Activated T-helper 1 cell treated with Interleukin-2 at 50 U/mL for 16 hours (primary cell): ENCODE data around the gene DTD2.
"Not testable (repeated sequence)": the region's sequence is repeated elsewhere in the genome, so short reads cannot be mapped to it uniquely, and the experiment has no call there.

ENCODE experiments used
- DNase-seq: peaks from one replicate; pipeline ENCODE4 v3.0.0-alpha.2; 2020; ENCODE audit warnings: low read depth

Gene DTD2

DNA sequence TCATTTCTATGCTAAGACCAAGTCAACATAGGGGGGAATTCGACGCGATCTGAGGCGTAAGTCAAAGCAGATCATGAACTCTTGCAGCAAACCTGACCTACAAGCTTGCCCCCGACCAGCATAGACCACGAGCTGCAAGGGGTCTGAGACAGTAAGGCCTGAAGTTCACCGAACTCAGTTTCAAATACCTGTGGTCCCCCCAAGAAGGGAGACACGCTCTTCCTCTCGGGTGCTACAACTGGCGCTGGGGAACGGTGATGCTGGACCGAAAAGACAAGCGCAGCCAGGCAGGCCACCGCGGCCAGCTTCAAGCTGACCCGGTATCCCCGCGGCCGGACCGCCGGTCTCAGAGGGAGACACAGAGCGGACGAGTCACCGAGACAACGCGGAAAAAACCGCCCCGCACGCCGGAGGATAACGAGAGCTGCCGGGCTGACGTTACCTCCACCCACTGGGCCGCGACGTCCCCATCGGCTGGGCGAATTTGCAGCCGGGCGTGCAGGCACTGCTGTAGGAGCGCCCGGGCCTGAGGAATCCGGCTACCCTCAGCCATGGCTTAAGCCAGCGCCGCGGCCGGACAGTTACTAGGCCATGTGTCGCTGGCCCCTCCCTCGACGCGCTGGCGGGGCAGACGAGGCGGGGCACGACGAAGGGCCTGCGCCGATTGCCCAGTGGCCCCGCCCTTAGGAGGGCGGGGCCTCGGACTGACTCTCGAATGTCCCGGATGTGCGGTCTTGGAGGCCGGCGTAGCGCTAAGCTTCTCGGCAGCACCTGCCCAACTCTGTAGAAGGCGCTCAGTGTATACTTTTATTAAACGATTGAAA lies at the start of gene DTD2:
TSS of gene DTD2 (minus strand) at position 666 of the 824 bp plus-strand sequence. CDS start at position 553, 113 bp downstream.
- DNase-seq: peak; percentile 88

DNA sequence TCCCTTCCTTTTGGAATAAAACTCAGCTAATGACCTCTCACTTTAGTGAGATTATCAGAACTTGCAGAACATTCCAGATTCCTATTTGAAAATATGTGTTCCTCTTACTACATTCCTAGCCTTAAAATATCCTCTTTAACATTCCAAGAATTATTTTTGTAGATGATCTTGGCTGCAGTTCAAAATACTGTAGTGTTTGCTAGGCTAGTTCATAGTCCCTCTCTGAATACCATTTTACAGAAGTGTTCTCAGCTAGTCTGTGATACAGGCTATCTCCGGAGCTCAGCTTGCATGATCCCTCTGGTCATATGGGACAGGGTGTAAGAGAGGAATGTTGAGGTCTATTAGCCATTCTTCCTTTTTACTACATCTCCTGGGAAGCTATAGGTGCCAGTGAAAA lies 48.1 kb upstream of the DTD2 start:
- no peak for DNase-seq

DNA sequence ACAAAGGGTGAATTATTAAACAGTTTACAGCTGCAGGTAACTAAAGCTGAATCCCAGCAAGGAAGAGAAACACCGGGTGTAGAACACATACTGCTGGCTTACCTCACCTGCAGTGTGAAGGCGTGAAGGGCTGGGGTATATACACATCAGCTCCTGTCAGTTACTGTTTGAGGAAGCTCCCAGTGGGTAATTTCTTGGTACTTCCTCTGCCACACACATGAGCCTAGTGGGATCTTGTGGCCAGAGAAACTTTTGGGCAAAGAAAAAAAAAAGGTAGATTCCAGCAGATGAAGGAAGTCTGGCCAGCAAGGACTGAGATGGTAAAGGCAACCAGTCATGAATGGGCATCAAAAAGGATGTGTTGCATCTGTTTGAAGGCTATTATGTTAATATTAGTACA lies 44.6 kb upstream of the DTD2 start:
- DNase-seq: no peak

DNA sequence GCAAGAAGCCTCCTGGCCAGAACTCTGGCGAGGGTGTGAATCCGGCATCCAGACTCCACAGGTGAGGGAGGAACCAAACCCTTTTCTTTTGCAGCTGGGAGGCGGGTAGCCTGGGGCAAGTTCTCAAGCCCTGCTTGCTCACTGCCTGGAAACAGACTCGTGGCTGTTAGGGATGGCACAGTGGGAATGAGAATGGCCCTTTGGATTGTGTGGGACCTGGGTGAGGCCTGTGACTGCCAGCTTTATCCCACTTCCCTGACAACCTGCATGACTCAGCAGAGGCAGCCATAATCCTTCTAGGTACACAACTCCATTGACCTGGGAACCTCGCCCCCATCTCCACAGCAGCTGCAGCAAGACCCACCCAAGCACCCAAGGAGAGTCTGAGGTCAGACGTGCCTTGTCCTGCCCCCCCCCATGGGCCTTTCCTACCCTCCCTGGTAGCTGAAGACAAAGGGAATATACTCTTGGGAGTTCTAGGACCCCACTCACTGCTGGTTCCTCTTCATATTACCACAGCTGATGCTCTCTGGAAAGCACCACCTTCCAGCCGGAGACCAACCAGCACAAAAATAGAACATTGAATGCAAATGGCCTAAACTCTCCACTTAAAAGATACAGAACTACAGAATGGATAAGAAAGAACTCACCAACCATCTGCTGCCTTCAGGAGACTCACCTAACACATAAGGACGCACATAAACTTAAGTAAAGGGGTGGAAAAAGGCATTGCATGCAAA lies 35.6 kb upstream of the DTD2 start:
- DNase-seq: no peak

DNA sequence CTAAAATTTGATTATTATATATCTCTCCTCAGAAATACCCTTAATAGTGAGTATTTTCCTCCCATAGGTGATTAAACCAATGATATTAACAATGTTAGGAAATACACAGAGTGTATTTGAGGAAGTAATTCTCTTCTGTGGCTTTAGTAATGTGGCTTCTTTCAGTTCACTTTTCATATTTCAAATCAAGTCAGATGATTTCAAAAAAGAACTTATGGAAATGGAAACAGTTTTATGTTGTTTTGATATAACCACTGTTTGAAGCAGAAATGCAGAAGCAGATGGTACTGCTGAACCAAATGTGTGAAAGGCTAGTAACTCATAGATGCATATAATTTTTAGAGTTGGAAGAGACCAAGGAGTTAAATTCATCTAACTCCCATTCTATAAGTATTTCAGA lies 32.4 kb upstream of the DTD2 start:
- DNase-seq: no peak

DNA sequence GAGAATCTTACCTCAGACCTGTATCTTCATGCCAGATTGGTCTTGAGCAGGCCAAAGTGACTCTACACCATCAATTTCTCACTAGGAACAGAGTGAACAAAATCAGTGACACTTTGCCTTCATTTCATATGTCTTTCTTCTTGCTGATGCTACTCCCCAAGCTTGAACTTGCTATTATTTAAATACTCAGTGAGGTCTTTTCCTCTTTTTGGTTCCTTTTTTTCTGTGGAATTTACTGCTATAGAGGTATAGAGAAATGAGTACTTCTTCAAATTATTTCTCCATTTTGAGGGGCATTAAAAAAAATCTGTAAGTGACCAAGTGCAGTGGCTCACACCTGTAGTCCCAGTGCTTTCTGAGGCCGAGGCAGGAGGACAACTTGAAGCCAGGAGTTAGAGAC lies 30.6 kb upstream of the DTD2 start, which contains the start of gene GPR33:
TSS of gene GPR33 (minus strand) at position 154 of the 400 bp plus-strand sequence. CDS start 4,074 bp downstream, outside the sequence.
- DNase-seq: no peak

DNA sequence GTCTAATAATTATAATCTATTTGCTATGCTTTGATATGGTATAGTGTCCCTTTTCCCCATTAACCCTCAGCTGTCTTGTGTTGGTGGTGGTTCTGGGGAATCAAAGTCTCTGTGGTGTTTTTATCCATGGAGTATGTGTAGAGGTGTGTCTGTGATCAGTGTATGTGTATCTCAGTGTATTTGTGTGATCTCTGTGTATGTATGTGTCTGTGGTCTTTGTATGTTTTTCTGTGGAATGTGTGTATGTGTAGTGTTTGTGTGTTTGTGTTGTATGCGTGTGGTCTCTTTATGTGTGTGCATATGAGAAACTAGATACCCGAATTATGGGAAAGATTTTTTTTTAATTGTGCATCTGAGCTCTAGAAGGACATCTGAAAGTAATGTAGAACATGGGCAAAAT lies 29.5 kb upstream of the DTD2 start:
- DNase-seq: no peak

DNA sequence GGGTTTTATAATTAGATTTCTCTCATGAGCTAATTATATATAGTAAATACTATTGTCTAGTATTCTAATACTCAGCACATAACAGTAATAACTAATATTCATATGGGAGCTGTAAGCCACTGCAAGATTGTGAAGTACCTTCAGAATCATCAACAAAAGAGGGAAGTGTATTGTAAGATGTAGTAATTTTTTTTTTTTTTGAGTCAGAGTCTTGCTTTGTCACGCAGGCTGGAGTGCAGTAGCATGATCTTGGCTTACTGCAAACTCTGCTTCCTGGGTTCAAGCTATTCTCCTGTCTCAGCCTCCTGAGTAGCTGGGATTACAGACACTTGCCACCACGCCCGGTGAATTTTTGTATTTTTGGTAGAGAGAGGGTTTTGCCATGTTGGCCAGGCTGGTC lies 27.4 kb upstream of the DTD2 start:
- no peak for DNase-seq

DNA sequence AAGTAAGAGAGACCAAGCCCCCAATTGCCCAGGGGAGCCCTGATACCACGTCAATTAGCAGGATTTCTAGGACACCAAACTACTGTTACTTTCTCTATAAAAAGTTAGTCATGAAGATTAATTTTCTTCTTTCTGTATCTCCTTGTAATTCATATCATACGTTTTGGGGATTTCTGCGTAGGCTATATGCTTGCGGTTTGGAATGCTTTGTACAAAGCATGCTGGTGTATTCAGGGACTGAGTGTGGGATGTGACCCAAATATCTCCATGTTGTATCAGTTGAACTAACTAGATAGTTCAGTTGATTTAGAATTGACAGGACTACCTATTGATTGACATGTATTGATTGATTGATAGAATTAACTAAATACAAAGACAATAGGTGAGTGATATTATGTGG lies 22.9 kb upstream of the DTD2 start:
- DNase-seq: no peak

DNA sequence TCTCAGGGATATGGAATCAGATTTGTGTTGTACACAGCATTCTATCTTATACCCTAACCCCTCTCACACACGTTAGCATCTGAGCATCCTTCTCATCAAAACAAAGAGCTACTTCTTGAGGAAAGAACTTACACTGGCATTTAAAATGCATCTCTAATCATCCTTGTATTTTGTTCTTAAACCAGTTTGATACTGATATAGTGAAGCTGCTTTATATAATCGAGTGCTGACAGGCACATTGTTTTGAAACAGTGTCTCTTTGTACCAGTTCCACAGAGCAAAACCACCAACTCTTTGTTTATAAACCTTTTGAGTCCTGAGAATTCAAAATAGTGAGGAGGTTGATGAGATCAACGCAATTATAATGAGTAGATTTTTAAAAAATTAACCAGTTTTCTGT lies 21.7 kb upstream of the DTD2 start:
- no peak for DNase-seq

DNA sequence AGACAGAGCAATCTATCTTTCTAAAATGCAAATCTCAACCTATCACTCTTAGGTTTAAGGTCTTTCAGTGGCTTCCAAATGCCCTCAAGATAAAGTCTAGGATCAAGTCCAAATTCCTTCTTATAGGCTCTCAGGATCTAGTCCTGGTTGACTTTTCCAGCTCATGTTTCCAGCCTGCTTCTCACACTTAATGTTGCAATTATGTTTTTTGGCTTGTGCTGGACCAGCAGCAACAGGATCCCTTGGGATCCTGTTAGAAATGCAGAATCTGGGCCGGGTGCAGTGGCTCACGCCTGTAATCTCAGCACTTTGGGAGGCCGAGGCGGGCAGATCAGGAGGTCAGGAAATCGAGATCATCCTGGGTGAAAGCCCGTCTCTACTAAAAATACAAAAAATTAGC lies 19.9 kb upstream of the DTD2 start:
- no peak for DNase-seq

DNA sequence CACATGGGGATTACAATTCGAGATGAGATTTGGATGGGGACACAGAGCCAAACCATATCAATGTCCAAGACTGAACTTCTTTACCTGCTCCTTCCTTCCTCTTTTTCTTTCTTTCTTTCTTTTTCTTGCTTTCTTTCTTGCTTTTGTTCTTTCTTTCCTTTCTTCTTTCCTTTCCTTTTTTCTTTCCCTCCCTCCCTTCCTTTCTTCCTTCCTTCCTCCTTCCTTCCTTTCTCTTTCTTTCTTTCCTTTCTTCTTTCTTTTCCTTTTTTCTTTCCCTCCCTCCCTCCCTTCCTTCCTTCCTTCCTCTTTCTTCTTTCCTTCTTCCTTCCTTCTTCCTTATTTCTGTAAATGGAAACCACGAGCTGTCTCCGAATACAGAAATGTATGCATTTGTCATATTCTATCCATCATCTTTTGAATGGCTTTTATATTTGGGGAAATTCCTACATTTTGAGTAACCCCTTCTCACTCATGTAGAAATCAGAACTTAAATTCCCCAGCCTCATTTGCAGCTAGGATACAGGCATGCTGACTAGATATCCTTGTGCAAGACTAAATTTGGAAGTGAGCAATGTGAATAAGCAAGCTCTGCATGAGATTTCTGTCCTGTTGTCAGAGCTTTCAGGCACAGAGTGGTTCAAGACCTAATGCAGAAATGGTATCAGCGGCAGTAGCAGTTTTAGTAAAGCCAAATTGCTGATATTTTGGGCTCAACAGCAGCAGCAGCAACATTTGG lies 19.0 kb upstream of the DTD2 start:
- DNase-seq: no peak

DNA sequence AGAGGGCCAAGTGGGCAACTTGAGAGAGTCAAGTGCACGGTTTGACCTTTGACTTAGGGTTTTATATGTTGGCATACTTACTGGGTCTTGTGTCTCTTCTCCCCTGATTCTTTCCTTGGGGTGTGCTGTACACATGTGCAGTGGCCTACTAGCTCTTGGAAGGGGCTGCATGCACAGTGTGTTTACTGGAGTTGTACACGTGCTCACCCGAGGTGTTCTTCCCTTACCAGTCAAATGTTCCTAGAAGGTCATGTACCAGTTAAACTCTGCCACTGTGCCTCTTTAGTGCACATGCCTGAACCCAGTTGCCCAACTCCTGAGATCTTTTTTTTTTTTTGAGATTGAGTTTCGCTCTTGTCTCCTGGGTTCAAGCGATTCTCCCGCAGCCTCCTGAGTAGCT lies 9.2 kb upstream of the DTD2 start:
- no peak for DNase-seq

DNA sequence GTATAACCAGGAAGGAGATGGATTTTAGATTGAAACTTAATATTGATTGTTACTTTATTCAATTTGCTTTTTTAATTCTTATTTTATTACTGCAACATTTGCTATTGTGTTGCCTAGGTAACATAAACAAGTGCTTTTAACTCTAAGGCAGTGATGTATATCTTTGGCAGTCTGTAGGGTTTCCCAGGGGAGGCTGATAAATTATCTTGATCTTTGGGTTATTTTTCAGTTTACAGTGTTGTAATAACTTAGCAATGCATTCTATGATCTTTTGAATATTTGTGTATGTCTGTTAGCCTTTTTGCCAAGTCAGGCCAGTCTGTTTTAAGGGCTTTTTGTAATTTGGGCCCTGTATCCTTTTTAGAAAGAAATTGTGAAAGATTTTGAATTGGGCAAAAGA lies 7.8 kb upstream of the DTD2 start:
- no peak for DNase-seq

DNA sequence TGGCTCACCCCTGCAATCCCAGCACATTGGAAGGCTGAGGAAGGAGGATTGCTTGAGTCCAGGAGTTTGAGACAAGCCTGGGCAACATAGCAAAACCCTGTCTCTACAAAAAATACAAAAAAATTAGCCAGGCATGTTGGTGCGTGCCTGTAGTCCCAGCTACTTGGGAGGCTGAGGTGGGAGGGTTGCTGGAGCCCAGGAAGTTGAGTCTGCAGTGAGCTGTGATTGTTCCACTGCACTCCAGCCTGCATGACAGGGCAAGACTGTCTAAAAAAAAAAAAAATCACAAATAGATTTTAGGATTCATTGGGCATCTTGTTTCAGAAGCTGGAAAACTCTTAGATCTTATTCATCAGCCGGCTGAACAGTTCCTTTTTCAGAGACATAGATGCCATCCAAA lies 5.1 kb upstream of the DTD2 start:
- DNase-seq: not testable (repeated sequence)

DNA sequence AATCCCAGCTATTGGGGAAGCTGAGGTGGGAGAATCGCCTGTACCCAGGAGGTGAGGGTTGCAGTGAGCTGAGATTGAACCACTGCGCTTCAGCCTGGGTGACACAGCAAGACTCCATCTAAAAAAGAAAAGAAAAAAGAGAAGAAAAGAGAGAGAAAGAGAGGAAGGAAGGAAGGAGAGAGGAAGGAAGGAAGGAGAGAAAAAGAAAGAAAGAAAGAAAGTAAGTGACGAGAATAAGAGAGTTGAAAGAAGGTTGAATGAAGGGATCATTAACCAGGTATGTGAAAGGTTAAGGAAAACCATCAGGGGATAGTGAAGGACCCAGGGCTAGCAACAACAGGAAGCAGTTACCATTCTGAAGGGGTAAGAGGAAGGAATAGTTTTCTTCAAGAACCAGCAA lies 4.2 kb upstream of the DTD2 start:
- DNase-seq: no peak

DNA sequence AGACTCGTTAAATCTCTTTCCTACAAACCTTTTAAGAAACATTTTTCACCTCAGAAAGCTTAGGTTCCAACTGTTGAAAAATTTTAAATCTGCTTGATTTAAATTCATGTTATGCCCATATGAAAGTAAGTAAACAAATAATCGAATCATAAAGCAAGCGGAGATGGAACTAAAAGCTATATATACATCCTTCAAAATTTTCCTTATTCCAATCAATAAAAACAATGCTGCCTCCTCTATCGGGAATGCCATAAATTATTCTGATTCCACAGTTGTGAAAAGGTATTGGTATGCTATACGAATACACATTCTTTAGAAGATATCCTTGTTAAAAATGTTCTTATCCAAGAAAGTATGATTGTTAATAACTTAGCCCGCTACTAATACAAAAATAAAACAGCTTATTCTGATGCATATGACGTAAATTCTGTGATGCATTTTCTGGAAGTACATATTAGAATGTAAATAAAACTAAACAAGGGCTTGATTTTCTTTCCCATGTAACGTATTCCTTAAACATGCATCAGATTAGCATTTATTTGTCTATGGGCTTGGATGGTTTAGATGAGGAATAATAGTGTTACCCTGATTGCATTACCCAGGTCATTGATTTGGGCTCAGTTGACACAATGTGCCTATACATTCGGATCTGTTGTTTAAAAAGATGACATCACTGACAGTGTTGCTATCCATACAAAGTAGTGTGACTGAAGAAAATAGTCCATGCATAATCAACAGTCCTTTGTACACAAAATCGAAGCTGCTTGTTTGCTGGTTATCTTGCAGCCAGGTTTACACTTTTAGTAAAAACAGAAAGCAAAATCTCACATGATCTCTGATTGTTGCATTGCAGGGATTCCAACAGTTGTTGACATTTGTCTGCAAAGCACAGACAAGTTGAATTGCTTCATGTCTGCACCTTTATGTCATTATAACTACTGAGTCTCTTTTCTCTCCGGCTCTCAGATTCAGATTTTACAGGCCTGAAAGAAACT lies 656 bp upstream of the DTD2 start:
- DNase-seq: no peak

DNA sequence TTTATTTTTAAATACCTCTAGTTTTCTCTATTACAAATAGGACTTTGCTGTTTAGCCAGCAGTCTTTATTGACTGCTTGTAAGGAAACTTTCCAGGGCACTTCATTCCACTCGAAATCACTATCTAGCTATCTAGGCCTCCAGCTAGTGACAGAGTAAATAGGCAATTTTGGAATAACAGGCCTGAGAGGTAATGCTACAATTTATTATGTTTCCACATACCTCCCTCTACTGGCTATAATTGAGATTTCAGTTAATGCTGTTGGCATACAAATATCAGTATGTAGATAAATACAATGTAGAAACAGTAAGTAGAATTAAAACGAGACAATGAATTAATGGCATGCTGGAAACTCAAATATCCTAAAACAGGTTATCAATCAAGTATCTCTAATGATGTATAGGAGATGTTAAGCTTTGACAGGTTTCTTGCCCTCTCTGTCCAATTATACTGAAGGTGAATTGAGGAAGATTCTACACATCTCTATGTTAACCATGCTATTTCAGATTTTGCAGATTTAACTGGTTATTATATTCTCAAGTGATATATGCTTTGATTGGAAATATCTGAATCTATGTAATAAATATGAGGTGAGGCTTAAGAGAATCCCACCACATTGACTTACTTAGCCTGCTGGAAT lies 7.2 kb downstream of the DTD2 start:
- DNase-seq: no peak

DNA sequence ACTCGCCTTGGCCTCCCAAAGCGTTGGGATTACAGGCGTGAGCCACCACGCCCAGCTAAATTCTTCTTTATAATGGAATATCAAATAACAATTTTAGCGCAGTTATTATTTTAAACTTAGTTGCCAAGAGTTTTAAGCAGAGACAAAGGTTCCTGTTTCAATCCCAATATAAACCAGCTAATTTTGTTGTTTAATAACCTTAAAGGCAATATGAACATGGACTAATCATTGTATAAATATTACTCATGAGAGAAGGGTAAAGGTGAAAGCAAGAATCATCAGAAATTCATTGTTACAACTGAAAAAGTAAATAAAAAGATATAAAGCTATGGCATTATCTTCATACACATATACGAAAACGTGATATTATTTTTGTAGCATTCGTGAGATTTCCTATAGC lies 8.2 kb downstream of the DTD2 start:
- no peak for DNase-seq

DNA sequence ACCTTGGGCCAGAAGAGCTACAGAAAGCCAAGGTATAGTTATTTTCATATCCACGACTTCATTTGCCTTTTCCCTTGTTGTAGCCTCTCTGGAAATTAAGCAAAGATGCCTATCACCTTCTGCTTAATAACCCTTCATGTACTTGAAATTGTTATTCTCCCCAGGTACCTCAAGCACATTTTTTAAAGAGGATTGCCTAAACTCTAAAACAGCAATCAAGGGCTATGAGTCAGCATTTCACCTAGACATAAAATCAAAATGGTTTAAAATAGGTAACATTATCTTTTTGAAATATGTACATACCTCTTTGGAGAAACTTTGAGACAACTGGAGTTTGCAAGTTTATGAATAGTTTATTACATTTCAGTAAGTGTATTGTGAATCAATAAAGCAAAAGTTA lies 11.6 kb downstream of the DTD2 start:
- DNase-seq: no peak

DNA sequence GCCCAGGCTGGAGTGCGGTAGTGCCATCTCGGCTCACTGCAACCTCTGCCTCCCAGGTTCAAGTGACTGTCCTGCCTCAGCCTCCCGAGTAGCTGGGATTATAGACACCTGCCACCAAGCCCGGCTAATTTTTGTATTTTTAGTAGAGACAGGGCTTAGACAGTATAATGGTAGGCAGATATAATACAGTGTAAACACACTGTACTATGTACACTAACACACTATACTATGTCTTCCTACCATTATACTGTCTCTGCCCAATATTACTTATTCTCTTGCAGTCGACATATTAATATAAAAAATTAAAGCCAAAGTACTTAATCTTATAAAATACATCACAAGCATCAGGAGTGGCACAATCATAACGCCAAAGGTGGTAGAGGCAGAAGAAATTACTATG lies 15.0 kb downstream of the DTD2 start:
- DNase-seq: no peak
